A673 (cell line): ENCODE data around the gene NR2F2. TPM values are rescaled to one million over a fixed set of nuclear protein-coding genes. Genes with fewer than 3 reads are reported as not detected.

Experiments
- BruUV-seq: library from RNA; stranded (reverse); fragments of 400-500 nt; replicated peaks from 2 replicates; lab custom pipeline; 2021; lab: Mats Ljungman, UMichigan
- CTCF ChIA-PET: fragments of 300-600 bp; sonication (Branson Sonifier 250); formaldehyde crosslinking; loops from one replicate; lab custom pipeline; 2022; ENCODE audit warnings: antibody characterized with exemption; lab: Charles Lee
- POLR2A ChIA-PET: fragments of 300-600 bp; sonication (Branson Sonifier 250); formaldehyde crosslinking; loops from one replicate; lab custom pipeline; 2022; ENCODE audit warnings: antibody characterized with exemption; ENCODE audit not compliant: low non-redundant PET; lab: Charles Lee
- DNase-seq: peaks from one replicate; pipeline ENCODE4 v3.0.0-alpha.2; 2015; ENCODE audit warnings: low spot score
- H3K27ac ChIP-seq: fragments of 200-600 bp; sonication (generic); 2 replicates; pipeline ENCODE4 v1.5.1; 2016; ENCODE audit warnings: mixed run types, low read depth, mild to moderate bottlenecking, mixed read lengths, antibody characterized with exemption, low read length; ENCODE audit not compliant: poor library complexity, severe bottlenecking
- H3K27me3 ChIP-seq: fragments of 200-600 bp; sonication (generic); replicated peaks from 2 replicates; pipeline ENCODE4 v1.6.1; 2017; ENCODE audit warnings: mixed run types, low read depth, mild to moderate bottlenecking, mixed read lengths, antibody characterized with exemption, low read length; ENCODE audit not compliant: insufficient read depth, poor library complexity
- H3K36me3 ChIP-seq: fragments of 200-600 bp; sonication (generic); 2 replicates; pipeline ENCODE4 v1.6.1; 2016; ENCODE audit warnings: mixed run types, mild to moderate bottlenecking, mixed read lengths, antibody characterized with exemption, low read length; ENCODE audit not compliant: insufficient read depth, poor library complexity, severe bottlenecking
- H3K4me1 ChIP-seq: fragments of 200-600 bp; sonication (generic); 2 replicates; pipeline ENCODE4 v1.6.1; 2017; ENCODE audit warnings: mixed run types, mild to moderate bottlenecking, mixed read lengths, antibody characterized with exemption, low read length; ENCODE audit not compliant: insufficient read depth, poor library complexity, severe bottlenecking
- H3K4me3 ChIP-seq: fragments of 200-600 bp; sonication (generic); 2 replicates; pipeline ENCODE4 v1.5.1; 2016; ENCODE audit warnings: low read depth, mixed run types, mild to moderate bottlenecking, mixed read lengths, low read length; ENCODE audit not compliant: poor library complexity, severe bottlenecking
- H3K9me3 ChIP-seq: fragments of 200-600 bp; sonication (generic); 2 replicates; pipeline ENCODE4 v1.6.1; 2016; ENCODE audit warnings: mixed run types, low read depth, mild to moderate bottlenecking, mixed read lengths, antibody characterized with exemption, low read length; ENCODE audit not compliant: poor library complexity, severe bottlenecking
- EZH2 ChIP-seq: fragments of 200-600 bp; sonication (generic); IDR thresholded peaks from 2 replicates; pipeline ENCODE4 v1.6.1; 2017; ENCODE audit warnings: borderline replicate concordance, low read depth, mild to moderate bottlenecking, mixed read lengths, antibody characterized with exemption, low read length; ENCODE audit not compliant: poor library complexity, severe bottlenecking
- intact Hi-C: fragments of 100-400 bp; cut with micrococcal nuclease; formaldehyde crosslinking; loops from one replicate; pipeline ENCODE4 v1.10.0; 2022; ENCODE audit not compliant: unreplicated experiment
- total RNA-seq: library from RNA; stranded (reverse); gene quantifications from 2 replicates; pipeline ENCODE4 v1.2.3, GENCODE V29; 2021
- TF ChIP-seq, protein P1 (sequence below): fragments of 300-800, 200-600 bp; sonication (generic); conservative IDR thresholded peaks from 2 replicates; pipeline ENCODE4 v1.5.1; 2017; ENCODE audit warnings: low read depth, mild to moderate bottlenecking, antibody characterized with exemption, low read length, moderate library complexity, mixed read lengths

NR2F2 gene
- total RNA-seq, 1 experiment from 2014 or later = 106 TPM

DNA sequence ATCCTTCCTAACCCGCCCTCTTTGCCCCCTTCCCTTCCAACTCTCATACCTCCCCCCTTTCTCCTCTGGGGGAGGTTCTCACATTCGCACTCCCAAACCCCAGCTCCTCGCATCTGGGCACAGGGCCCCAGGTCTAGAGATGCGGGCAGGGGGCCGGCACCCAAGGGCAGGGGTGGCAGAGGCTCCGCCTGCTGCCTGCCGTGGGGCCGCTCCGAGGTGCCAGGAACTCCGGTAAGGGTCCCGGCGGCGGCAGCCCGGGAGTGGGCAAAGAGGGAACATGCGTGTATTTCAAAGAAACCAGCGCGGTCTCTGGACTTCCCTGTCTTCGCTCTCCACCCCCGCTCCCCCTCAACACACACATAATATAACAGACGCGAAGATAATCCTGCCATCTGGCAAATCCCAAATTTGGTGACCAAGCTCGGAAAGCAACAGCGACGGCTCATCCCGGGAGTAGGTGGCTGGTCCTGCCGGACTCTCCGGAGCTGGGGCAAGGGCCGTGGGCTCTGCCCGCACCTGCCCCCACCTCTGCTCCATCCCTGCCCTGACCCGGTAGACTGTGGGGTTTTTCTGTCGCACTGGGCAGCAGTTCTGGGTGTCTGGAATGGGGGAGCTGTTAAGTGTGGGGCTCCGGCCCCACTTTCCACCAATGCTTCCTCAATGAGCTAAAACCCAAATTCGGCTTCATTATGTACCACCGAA, 31.0 kb downstream of the NR2F2 start:
- intact Hi-C loops = no loop called here
- H3K4me1 ChIP-seq = peaks cover 43% of the 10 kb centered on the region
- no peaks in the 10 kb centered on the region for H3K9me3 ChIP-seq
- ChIA-PET CTCF (no interaction called here), POLR2A (interaction anchor here (0.6 kb wide), 1 partner anchor 123 kb away, joined by 3 read pairs; no protein-coding TSS in a partner anchor)
- no peak for TF ChIP-seq EZH2
- TF ChIP-seq, protein P1, sequence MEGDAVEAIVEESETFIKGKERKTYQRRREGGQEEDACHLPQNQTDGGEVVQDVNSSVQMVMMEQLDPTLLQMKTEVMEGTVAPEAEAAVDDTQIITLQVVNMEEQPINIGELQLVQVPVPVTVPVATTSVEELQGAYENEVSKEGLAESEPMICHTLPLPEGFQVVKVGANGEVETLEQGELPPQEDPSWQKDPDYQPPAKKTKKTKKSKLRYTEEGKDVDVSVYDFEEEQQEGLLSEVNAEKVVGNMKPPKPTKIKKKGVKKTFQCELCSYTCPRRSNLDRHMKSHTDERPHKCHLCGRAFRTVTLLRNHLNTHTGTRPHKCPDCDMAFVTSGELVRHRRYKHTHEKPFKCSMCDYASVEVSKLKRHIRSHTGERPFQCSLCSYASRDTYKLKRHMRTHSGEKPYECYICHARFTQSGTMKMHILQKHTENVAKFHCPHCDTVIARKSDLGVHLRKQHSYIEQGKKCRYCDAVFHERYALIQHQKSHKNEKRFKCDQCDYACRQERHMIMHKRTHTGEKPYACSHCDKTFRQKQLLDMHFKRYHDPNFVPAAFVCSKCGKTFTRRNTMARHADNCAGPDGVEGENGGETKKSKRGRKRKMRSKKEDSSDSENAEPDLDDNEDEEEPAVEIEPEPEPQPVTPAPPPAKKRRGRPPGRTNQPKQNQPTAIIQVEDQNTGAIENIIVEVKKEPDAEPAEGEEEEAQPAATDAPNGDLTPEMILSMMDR = no peak
- H3K36me3 ChIP-seq = no peaks in the 10 kb centered on the region
- no peaks in the 10 kb centered on the region for H3K27me3 ChIP-seq
- H3K27ac ChIP-seq = no peak overlapping the region
- BruUV-seq = no TSS peak
- H3K4me3 ChIP-seq = no peak overlapping the region
- no peak for DNase-seq

DNA sequence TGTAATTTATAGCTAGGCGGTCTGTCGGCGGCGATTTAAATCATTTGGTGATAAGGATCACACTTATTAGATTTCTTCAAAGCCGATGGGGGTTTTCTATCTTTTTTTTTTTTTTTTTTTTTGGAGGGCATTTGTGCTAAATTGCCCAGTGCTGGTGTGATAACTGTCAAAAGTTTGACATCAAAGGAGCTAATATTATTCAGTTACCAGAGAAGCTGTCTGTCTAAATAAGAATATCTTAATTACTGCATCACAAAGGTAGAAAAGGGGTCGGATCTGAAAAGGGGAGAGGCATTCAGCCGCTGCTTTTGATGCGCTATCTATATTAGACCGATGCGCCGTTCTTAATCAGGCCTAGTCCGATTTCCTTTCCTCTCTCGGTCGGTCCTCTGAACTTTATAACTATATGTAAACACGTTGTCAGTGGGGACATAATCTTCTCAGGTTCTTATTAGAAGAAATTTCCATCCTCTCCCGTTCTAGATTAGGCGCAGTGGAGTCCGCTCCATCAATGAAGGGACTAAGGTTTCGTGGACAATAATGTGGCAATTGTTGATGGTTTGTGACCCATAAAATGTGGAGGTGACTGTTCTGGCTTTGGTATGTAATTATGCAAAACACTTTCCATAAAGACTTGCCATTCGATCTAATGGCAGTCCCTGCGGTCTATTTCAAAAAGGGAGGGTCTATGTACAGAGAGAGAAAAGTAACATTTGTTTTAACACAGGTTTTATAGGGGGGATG, 31.7 kb downstream of the NR2F2 start:
- no peaks in the 10 kb centered on the region for H3K36me3 ChIP-seq
- TF ChIP-seq EZH2 = no peak
- TF ChIP-seq, protein P1 = no peak
- H3K9me3 ChIP-seq = no peaks in the 10 kb centered on the region
- H3K4me1 ChIP-seq = peaks cover 41% of the 10 kb centered on the region
- no peak overlapping the region for H3K4me3 ChIP-seq
- H3K27ac ChIP-seq = no peak overlapping the region
- no peak for DNase-seq
- intact Hi-C loops = no loop called here
- ChIA-PET POLR2A (no interaction called here), CTCF (no interaction called here)
- H3K27me3 ChIP-seq = no peaks in the 10 kb centered on the region
- BruUV-seq = no TSS peak

DNA sequence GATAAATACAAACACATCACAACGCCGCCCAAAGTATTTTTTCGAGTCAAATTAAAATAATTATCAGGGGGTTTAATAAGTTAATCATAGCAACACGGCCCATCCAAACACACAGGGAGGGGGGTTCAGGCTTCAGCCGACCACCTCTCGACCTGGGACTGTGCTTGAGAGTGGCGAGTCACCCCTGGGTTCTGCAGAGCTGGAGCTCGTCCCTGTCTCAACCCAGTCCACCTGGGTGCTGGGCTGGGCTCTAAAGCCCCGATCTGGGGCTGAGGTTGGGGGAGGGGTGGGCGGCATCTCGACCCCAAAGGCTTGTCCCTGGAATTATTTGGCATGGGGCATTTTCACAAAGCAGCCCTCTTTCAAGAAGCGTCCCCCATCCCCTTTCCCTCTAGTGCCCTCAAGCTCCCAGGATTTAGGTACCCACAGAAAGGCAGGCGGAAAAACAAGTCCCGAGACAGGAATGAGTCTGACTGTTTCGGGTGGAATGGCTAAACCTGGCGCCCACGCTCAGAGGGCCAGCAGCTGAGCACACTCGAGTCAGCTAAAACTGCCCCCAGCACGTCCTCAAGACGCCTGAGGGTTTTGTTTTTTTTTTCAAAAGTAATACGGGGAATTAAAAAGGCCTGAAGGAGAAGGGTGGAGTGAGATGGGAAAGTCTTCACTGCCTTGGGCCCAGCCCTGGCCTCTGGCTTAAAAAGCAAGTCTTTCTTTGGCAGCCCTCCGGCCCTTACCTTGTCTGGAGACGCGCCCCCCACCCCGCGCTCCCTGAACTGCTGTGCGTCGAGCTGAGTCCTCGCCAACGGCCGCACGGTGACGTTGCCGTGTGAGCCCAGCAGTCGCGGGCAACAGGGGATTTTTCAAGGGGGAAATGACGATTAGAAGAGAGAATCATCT, 32.5 kb downstream of the NR2F2 start:
- Histone ChIP-seq H3K27me3 (no peaks in the 10 kb centered on the region), H3K27ac (no peak overlapping the region), H3K36me3 (no peaks in the 10 kb centered on the region), H3K9me3 (no peaks in the 10 kb centered on the region), H3K4me1 (peaks cover 35% of the 10 kb centered on the region), H3K4me3 (no peak overlapping the region)
- intact Hi-C loops = no loop called here
- POLR2A ChIA-PET = no interaction called here
- no peak for DNase-seq
- BruUV-seq = no TSS peak
- no peak for TF ChIP-seq EZH2
- TF ChIP-seq, protein P1 = no peak
- CTCF ChIA-PET = no interaction called here
